Body of pancreas (tissue), 4 donors: ENCODE measurements around the gene INTS2. TPM values are rescaled to one million over a fixed set of nuclear protein-coding genes. Genes with fewer than 3 reads are reported as not detected.
"Not testable (repeated sequence)": the region's sequence is repeated elsewhere in the genome, so short reads cannot be mapped to it uniquely, and the experiment has no call there.

Experiments used
- ATAC-seq: fragments of 150-250 bp; one replicate; pipeline ENCODE4 v1.9.1; 2016
- DNase-seq, 4 donors: peaks; one replicate each; pipeline ENCODE4 v3.0.0-alpha.2; 2019
- H3K27ac ChIP-seq, 4 donors: fragments of 200-600 bp; sonication (generic); 1 replicate in 3 of 4; 2 replicates in 1 of 4; pipeline versions ENCODE4 v1.5.1 to v1.6.1; 2016 to 2019; ENCODE audit warnings: mild to moderate bottlenecking in 1 of 4, mixed read lengths in 1 of 4, moderate library complexity in 1 of 4
- H3K27me3 ChIP-seq, 2 donors: fragments of 200-600 bp; sonication (generic); one replicate each; pipeline ENCODE4 v1.6.0; 2016; ENCODE audit warnings: mild to moderate bottlenecking in 1 of 2
- H3K36me3 ChIP-seq, 2 donors: fragments of 200-600 bp; sonication (generic); replicated peaks in 1 of 2; 2 replicates each; pipeline ENCODE4 v1.5.1; 2016; ENCODE audit warnings: low read depth in 2 of 2; ENCODE audit not compliant: insufficient read depth in 1 of 2
- H3K4me1 ChIP-seq: fragments of 200-600 bp; sonication (generic); one replicate; pipeline ENCODE4 v1.6.0; 2016
- H3K4me3 ChIP-seq, 2 donors: fragments of 200-600 bp; sonication (generic); 1 replicate in 1 of 2; 2 replicates in 1 of 2; pipeline ENCODE4 v1.5.1; 2016 to 2019
- H3K9me3 ChIP-seq, 3 donors: fragments of 200-600 bp; sonication (generic); 1 replicate in 2 of 3; 2 replicates in 1 of 3; pipeline ENCODE4 v1.5.1; 2016
- CTCF ChIP-seq, 7 experiments: fragments of 450-650 bp in 4 of 7; fragments of 200-600 bp in 3 of 7; sonication (generic) in 3 of 7; IDR thresholded peaks; one replicate each; pipeline ENCODE4 v1.5.1; 2016 to 2019; ENCODE audit warnings: antibody characterized with exemption in 7 of 7
- POLR2A ChIP-seq, 3 donors: fragments of 450-650 bp; IDR thresholded peaks; one replicate each; pipeline ENCODE4 v1.6.1; 2016; ENCODE audit warnings: antibody characterized with exemption in 3 of 3, mild to moderate bottlenecking in 2 of 3
- WGBS, 2 donors: methylation state at CpG; one replicate each; pipeline ENCODE4 v1.1.5; 2017; 5-methylcytosine and 5-hydroxymethylcytosine counted together
- intact Hi-C: fragments of 100-400 bp; cut with DNase I; formaldehyde crosslinking; loops from one replicate; pipeline ENCODE4 v1.15.1; 2023
- total RNA-seq, 2 donors: library from RNA; depleted of rRNA; stranded (reverse); fragments of >200 nt; gene quantifications; one replicate each; pipeline ENCODE4 v1.1.0, GENCODE V29; 2016

The INTS2 gene
- total RNA-seq, 2 donors from 2014 or later: 3.6 to 13.2 TPM

GRCh38 chr17:61897548-61898180, 30.1 kb downstream of the INTS2 start:
- intact Hi-C loops: no loop called here
- H3K27me3 ChIP-seq: no peaks in the 10 kb centered on the region
- H3K9me3 ChIP-seq: no peaks in the 10 kb centered on the region
- no peaks in the 10 kb centered on the region for H3K4me1 ChIP-seq
- ATAC-seq (no peak), DNase-seq (no peak)
- WGBS, 2 donors: 85 to 91% methylated on average over 2 of the region's 2 CpGs
- TF ChIP-seq POLR2A (IDR thresholded peaks at IDR 0.05) (no peak), CTCF (IDR thresholded peaks at IDR 0.05) (no peak)
- no peaks in the 10 kb centered on the region for H3K36me3 ChIP-seq
- no peak overlapping the region for H3K27ac ChIP-seq
- no peak overlapping the region for H3K4me3 ChIP-seq

- no peaks in the 10 kb centered on the region for H3K4me1 ChIP-seq
- no peak overlapping the region for H3K4me3 ChIP-seq
- TF ChIP-seq CTCF (IDR thresholded peaks at IDR 0.05): no peak
- no peak for TF ChIP-seq POLR2A (IDR thresholded peaks at IDR 0.05)
- H3K9me3 ChIP-seq: no peaks in the 10 kb centered on the region
- intact Hi-C loops: no loop called here
- DNase-seq (no peak), ATAC-seq (no peak)
- WGBS, 2 donors: 22 to 30% methylated on average over 2 of the region's 2 CpGs
- no peaks in the 10 kb centered on the region for H3K27me3 ChIP-seq
- no peak overlapping the region for H3K27ac ChIP-seq
- no peaks in the 10 kb centered on the region for H3K36me3 ChIP-seq
Measured at GRCh38 chr17:61895391-61895790, 32.4 kb downstream of the INTS2 start.

GRCh38 chr17:61894310-61894709, 33.5 kb downstream of the INTS2 start:
- H3K27me3 ChIP-seq, H3K4me3 ChIP-seq, DNase-seq, intact Hi-C loops, H3K4me1 ChIP-seq, H3K27ac ChIP-seq, H3K9me3 ChIP-seq, ATAC-seq, H3K36me3 ChIP-seq: not testable (repeated sequence)
- WGBS, 2 donors: 78 to 81% methylated on average over 5 of the region's 5 CpGs

GRCh38 chr17:61887733-61888132, 40.0 kb downstream of the INTS2 start:
- H3K9me3 ChIP-seq, H3K4me1 ChIP-seq, H3K27ac ChIP-seq, DNase-seq, H3K27me3 ChIP-seq, H3K36me3 ChIP-seq, ATAC-seq, intact Hi-C loops, H3K4me3 ChIP-seq: not testable (repeated sequence)
- WGBS, 2 donors: 92 to 93% methylated on average over 6 of the region's 6 CpGs

- H3K9me3 ChIP-seq, ATAC-seq, H3K4me3 ChIP-seq, DNase-seq, H3K27me3 ChIP-seq, H3K27ac ChIP-seq, intact Hi-C loops, H3K4me1 ChIP-seq, H3K36me3 ChIP-seq: not testable (repeated sequence)
- WGBS, 2 donors: 99 to 100% methylated on average over 8 of the region's 8 CpGs
Measured at GRCh38 chr17:61885865-61886264, 41.9 kb downstream of the INTS2 start.

GRCh38 chr17:61884864-61885263, 42.9 kb downstream of the INTS2 start:
- WGBS, 2 donors: 85 to 89% methylated on average over 3 of the region's 3 CpGs
- intact Hi-C loops: no loop called here
- no peak overlapping the region for H3K4me3 ChIP-seq
- ATAC-seq (no peak), DNase-seq (no peak)
- H3K27ac ChIP-seq: no peak overlapping the region
- TF ChIP-seq POLR2A (IDR thresholded peaks at IDR 0.05) (no peak), CTCF (IDR thresholded peaks at IDR 0.05) (no peak)
- no peaks in the 10 kb centered on the region for H3K36me3 ChIP-seq
- H3K4me1 ChIP-seq: no peaks in the 10 kb centered on the region
- H3K9me3 ChIP-seq: no peaks in the 10 kb centered on the region
- no peaks in the 10 kb centered on the region for H3K27me3 ChIP-seq
